ENCODE data around the gene ACADVL. TPM values are rescaled to one million over a fixed set of nuclear protein-coding genes. Genes with fewer than 3 reads are reported as not detected.

ACADVL gene
- polyA plus RNA-seq, 1 donor from 2014 or later: 397 TPM

DNA sequence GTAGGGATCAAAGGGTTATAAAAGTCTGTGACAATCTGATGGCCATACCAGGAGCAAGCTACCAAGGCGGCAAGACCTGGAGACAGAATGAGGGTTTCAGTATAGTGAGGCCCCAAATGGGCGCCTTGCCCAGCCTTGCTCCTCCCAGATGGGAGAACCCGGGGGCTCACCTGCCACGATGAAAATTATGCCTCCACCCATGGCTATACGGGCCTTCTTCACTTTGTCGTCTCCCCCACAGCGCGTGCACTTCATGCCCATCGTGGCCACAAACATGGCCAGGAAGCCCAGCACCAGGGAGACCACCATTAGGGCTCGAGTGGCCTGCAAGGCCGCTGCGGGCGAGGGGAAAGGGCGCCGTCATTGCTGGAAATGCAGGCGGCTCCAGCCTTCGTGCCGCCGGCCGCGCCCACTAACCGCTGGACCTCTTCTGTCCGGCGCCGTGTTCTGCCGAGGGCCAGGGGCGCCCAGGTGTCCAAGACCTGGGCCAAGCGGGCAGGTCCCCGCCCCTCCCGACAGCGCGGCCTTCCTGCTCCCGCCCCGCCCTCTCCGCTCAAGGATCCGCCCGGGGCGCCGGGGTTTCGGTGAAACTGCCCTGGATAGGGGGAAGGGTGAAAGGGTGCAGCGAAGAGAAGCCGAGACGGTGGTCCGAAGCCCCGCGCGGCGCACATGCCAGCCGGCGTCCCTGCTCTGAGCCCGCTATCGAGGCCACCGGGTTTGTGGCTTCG, 41.1 kb downstream of the ACADVL start:
- TF ChIP-seq POLR2AphosphoS5 (IDR thresholded peaks at IDR 0.05) (peak; percentile 2), RAD21 (conservative IDR thresholded peaks at IDR 0.05) (no peak)
- Histone ChIP-seq H3K36me3 (ENCODE audit: insufficient read depth, low read length) (peaks cover 4% of the 10 kb centered on the region), H2AFZ (ENCODE audit: low read depth, low read length) (no peak overlapping the region), H3K4me2 (ENCODE audit: low read length) (no peak overlapping the region), H3K79me2 (replicated peaks; ENCODE audit: insufficient read depth, low read length) (no peaks in the 10 kb centered on the region), H3K9me3 (ENCODE audit: low read length) (no peaks in the 10 kb centered on the region), H4K20me1 (ENCODE audit: insufficient read depth) (no peaks in the 10 kb centered on the region), H3K27me3 (ENCODE audit: insufficient read depth, low read depth, low read length) (peaks cover 56% of the 10 kb centered on the region), H3K9me2 (ENCODE audit: insufficient read depth, low read length) (no peaks in the 10 kb centered on the region), H3K9ac (ENCODE audit: low read length) (no peak overlapping the region), H3F3A (ENCODE audit: insufficient read depth, low read length, poor library complexity, severe bottlenecking) (no peaks in the 10 kb centered on the region), H3K27ac (ENCODE audit: low read length) (no peak overlapping the region), H3K4me3 (ENCODE audit: low read length) (peak overlapping the region; percentile 50)

DNA sequence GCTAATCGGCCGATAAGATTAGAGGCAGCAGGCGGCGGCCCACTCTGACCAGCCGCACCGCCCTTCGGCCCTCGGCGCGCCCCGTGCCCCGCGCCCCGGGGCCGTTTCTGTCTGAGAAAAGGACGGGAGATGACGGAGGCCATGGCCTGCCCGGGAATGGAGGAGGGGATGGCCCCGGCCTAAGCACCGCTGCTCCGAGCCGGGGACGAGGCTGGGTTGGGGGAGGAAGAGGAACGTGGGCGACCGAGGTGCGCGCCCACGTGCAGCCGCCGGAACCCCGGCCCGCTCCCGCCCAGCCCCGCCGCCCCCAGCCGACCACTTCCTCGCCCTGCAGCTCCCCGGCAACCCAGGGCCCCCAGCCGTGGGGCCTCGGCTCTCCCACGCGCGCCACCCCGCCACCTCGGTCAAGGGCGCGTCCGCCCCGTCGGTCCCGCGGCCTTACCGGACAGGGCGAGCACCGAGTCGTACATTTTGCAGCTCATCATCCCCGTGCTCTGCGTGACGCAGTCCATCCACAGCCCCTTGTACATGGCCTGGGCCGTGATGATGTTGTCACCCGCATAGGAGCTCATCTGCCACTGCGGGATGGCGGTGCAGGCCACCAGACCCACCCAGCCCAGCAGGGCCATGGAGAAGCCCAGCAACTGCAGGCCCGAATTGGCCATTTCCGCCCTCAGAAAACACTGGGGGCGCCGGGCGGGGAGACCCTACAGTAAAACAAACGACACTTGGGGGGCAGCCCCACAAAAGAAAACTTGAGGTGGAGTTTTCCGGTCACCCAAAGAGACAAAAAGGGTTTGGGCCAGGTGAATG, 41.8 kb downstream of the ACADVL start:
- H2AFZ ChIP-seq (ENCODE audit: low read depth, low read length): no peak overlapping the region
- no peaks in the 10 kb centered on the region for H3K9me2 ChIP-seq (ENCODE audit: insufficient read depth, low read length)
- peaks cover 4% of the 10 kb centered on the region for H3K36me3 ChIP-seq (ENCODE audit: insufficient read depth, low read length)
- H3K79me2 ChIP-seq (replicated peaks; ENCODE audit: insufficient read depth, low read length): no peaks in the 10 kb centered on the region
- H3K4me3 ChIP-seq (ENCODE audit: low read length): peak overlapping the region; percentile 50
- no peak overlapping the region for H3K9ac ChIP-seq (ENCODE audit: low read length)
- no peak overlapping the region for H3K27ac ChIP-seq (ENCODE audit: low read length)
- H3F3A ChIP-seq (ENCODE audit: insufficient read depth, low read length, poor library complexity, severe bottlenecking): no peaks in the 10 kb centered on the region
- peaks cover 60% of the 10 kb centered on the region for H3K27me3 ChIP-seq (ENCODE audit: insufficient read depth, low read depth, low read length)
- no peak for TF ChIP-seq REST (IDR thresholded peaks at IDR 0.05; ENCODE audit: borderline replicate concordance)
- TF ChIP-seq POLR2AphosphoS5 (IDR thresholded peaks at IDR 0.05): peak; percentile 4
- TF ChIP-seq EZH2 (IDR thresholded peaks at IDR 0.05; ENCODE audit: borderline replicate concordance, insufficient read depth, low read length, poor library complexity, severe bottlenecking): no peak
- no peaks in the 10 kb centered on the region for H4K20me1 ChIP-seq (ENCODE audit: insufficient read depth)
- H3K4me2 ChIP-seq (ENCODE audit: low read length): no peak overlapping the region
- no peaks in the 10 kb centered on the region for H3K9me3 ChIP-seq (ENCODE audit: low read length)

GRCh38 chr17:7262192-7262934, 42.6 kb downstream of the ACADVL start, which contains the start of gene CLDN7:
Gene CLDN7 (minus strand): TSS chr17:7262478. CDS start chr17:7262043, 435 bp downstream.
- Histone ChIP-seq H3K36me3 (ENCODE audit: insufficient read depth, low read length) (peaks cover 4% of the 10 kb centered on the region), H3K9me3 (ENCODE audit: low read length) (no peaks in the 10 kb centered on the region), H3K79me2 (replicated peaks; ENCODE audit: insufficient read depth, low read length) (no peaks in the 10 kb centered on the region), H3K4me2 (ENCODE audit: low read length) (no peak within 1 kb of the TSS), H3F3A (ENCODE audit: insufficient read depth, low read length, poor library complexity, severe bottlenecking) (no peaks in the 10 kb centered on the region), H2AFZ (ENCODE audit: low read depth, low read length) (no peak within 1 kb of the TSS), H3K27me3 (ENCODE audit: insufficient read depth, low read depth, low read length) (peaks cover 60% of the 10 kb centered on the region), H4K20me1 (ENCODE audit: insufficient read depth) (no peaks in the 10 kb centered on the region), H3K4me3 (ENCODE audit: low read length) (peak within 1 kb of the TSS; percentile 50), H3K27ac (ENCODE audit: low read length) (no peak within 1 kb of the TSS), H3K9ac (ENCODE audit: low read length) (no peak within 1 kb of the TSS), H3K9me2 (ENCODE audit: insufficient read depth, low read length) (no peaks in the 10 kb centered on the region)
- TF ChIP-seq POLR2AphosphoS5 (IDR thresholded peaks at IDR 0.05): no peak
- TF ChIP-seq EZH2 (IDR thresholded peaks at IDR 0.05; ENCODE audit: borderline replicate concordance, insufficient read depth, low read length, poor library complexity, severe bottlenecking): peak; percentile 48
